ENCODE measurements around the gene CPOX.
A peak's percentile ranks its signal among the peaks of the same experiment; 100 is the strongest.

GRCh38 chr3:98593046-98593936 is at the start of gene CPOX:
- TF ChIP-seq ZBTB21 (tag by site-specific recombination; IDR thresholded peaks at IDR 0.05) (no peak), ZNF830 (tag by site-specific recombination; IDR thresholded peaks at IDR 0.05; ENCODE audit: low read depth) (no peak), ZNF670 (tag by site-specific recombination; IDR thresholded peaks at IDR 0.05; ENCODE audit: low read depth) (no peak), KLF7 (tag by site-specific recombination; IDR thresholded peaks at IDR 0.05; ENCODE audit: borderline replicate concordance) (peak; percentile 89; the same call in 1 of the 2 replicates), KLF16 (tag by site-specific recombination; IDR thresholded peaks at IDR 0.05) (peak; percentile 78), SETDB1 (IDR thresholded peaks at IDR 0.05; ENCODE audit: insufficient read length, low read length) (no peak), CTCF (tag by site-specific recombination; IDR thresholded peaks at IDR 0.05) (no peak), ZNF211 (tag by site-specific recombination; IDR thresholded peaks at IDR 0.05; ENCODE audit: low read depth) (no peak), ZNF112 (tag by site-specific recombination; IDR thresholded peaks at IDR 0.05) (no peak)

Measured in HEK293 (cell line).